HepG2 (cell line): ENCODE results near the gene RHOD. TPM values are rescaled to one million over a fixed set of nuclear protein-coding genes. Genes with fewer than 3 reads are reported as not detected.

ENCODE experiments used
- ATAC-seq: fragments of 200-7000 bp; cut with Tn5 transposase; 3 replicates; pipeline ENCODE4 v1.9.1; 2020; ENCODE audit warnings: mild to moderate bottlenecking, moderate library complexity
- BruUV-seq: library from RNA; stranded (reverse); fragments of 400-500 nt; replicated peaks from 2 replicates; lab custom pipeline; 2021; lab: Mats Ljungman, UMichigan
- CTCF ChIA-PET: fragments of 300-600 bp; formaldehyde crosslinking; extraction: SDS; loops from one replicate; lab custom pipeline; 2021; ENCODE audit warnings: low total read pairs, inconsistent platforms, low intra/inter-chr PET ratio; lab: Yijun Ruan, JAX
- POLR2A ChIA-PET: fragments of 350-600 bp; sonication (Branson Sonifier 250); formaldehyde crosslinking; loops from one replicate; lab custom pipeline; 2020; ENCODE audit warnings: antibody characterized with exemption, inconsistent platforms; lab: Yijun Ruan, JAX
- DNase-seq: peaks from one replicate; pipeline ENCODE4 v3.0.0-alpha.2; 2015; ENCODE audit warnings: low spot score
- FAIRE-seq: peaks from 3 replicates; lab custom pipeline; 2011; peaks lifted over from hg19 to GRCh38; lab: Jason Lieb, UNC
- H2AFZ ChIP-seq: one replicate; pipeline ENCODE4 v1.6.1; 2011; ENCODE audit warnings: low read length, inconsistent platforms
- H3K27ac ChIP-seq: fragments of 300-600 bp; 3 replicates; pipeline ENCODE4 v1.8.0; 2011; ENCODE audit warnings: mixed run types, mild to moderate bottlenecking, mixed read lengths, low read length, inconsistent platforms; ENCODE audit not compliant: insufficient read depth; ENCODE audit errors: extremely low read length
- H3K27me3 ChIP-seq, 2 experiments: fragments of 200-600 bp in 1 of 2; 2 replicates in 1 of 2; 3 replicates in 1 of 2; pipeline versions ENCODE4 v1.6.0 to v1.8.0; 2011; ENCODE audit warnings: low read length in 2 of 2, mild to moderate bottlenecking in 2 of 2, moderate library complexity in 2 of 2, inconsistent platforms in 1 of 2; ENCODE audit not compliant: insufficient read depth in 2 of 2, control insufficient read depth in 1 of 2
- H3K36me3 ChIP-seq, 2 experiments: fragments of 200-600 bp in 1 of 2; replicated peaks in 1 of 2; 2 replicates in 1 of 2; 3 replicates in 1 of 2; pipeline versions ENCODE4 v1.5.1 to v1.8.0; 2011; ENCODE audit warnings: low read length in 2 of 2, inconsistent platforms in 1 of 2; ENCODE audit not compliant: insufficient read depth in 2 of 2, control insufficient read depth in 1 of 2
- H3K4me1 ChIP-seq: 2 replicates; pipeline ENCODE4 v1.5.1; 2012; ENCODE audit warnings: low read length, inconsistent platforms; ENCODE audit not compliant: insufficient read depth
- H3K4me2 ChIP-seq: 2 replicates; pipeline ENCODE4 v1.6.0; 2011; ENCODE audit warnings: low read depth, low read length, inconsistent platforms
- H3K4me3 ChIP-seq, 3 experiments: fragments of 200-600 bp in 1 of 3; sonication (generic), shearing (Covaris generic) in 1 of 3; replicated peaks in 1 of 3; 2 replicates each; pipeline ENCODE4 v1.5.1; 2011 to 2016; ENCODE audit warnings: low read length in 3 of 3, inconsistent platforms in 2 of 3, low read depth in 2 of 3, mild to moderate bottlenecking in 2 of 3, control low read depth in 1 of 3, mixed read lengths in 1 of 3; ENCODE audit not compliant: insufficient read depth in 1 of 3
- H3K79me2 ChIP-seq: one replicate; pipeline ENCODE4 v1.6.1; 2011; ENCODE audit warnings: low read length, inconsistent platforms; ENCODE audit not compliant: insufficient read depth
- H3K9ac ChIP-seq: 2 replicates; pipeline ENCODE4 v1.6.0; 2011; ENCODE audit warnings: mild to moderate bottlenecking, low read depth, low read length, inconsistent platforms; ENCODE audit not compliant: insufficient read depth
- H3K9me3 ChIP-seq: 2 replicates; pipeline ENCODE4 v1.5.1; 2012; ENCODE audit warnings: mild to moderate bottlenecking, low read length
- H4K20me1 ChIP-seq: 2 replicates; pipeline ENCODE4 v1.6.0; 2011; ENCODE audit warnings: inconsistent platforms, mild to moderate bottlenecking, low read length, moderate library complexity; ENCODE audit not compliant: insufficient read depth
- FOXC1 ChIP-seq: sonication (generic); formaldehyde crosslinking; IDR thresholded peaks from 2 replicates; pipeline ENCODE4 v1.8.0; 2022; ENCODE audit warnings: mild to moderate bottlenecking, missing genetic modification reagents, borderline replicate concordance
- HNF4G ChIP-seq, 2 experiments: sonication (generic) in 1 of 2; formaldehyde crosslinking in 1 of 2; IDR thresholded peaks; 2 replicates each; pipeline versions ENCODE4 v1.4.0 to v1.6.1; 2011 to 2020; ENCODE audit warnings: borderline replicate concordance in 2 of 2, low read depth in 2 of 2, mild to moderate bottlenecking in 2 of 2, low read length in 1 of 2, missing genetic modification reagents in 1 of 2, moderate library complexity in 1 of 2
- KDM5B ChIP-seq: sonication (generic); formaldehyde crosslinking; IDR thresholded peaks from 2 replicates; pipeline ENCODE4 v1.4.0; 2020; ENCODE audit warnings: missing genetic modification reagents, mild to moderate bottlenecking, borderline replicate concordance
- KMT2A ChIP-seq: sonication (generic); formaldehyde crosslinking; IDR thresholded peaks from 2 replicates; pipeline ENCODE4 v1.4.0; 2020; ENCODE audit warnings: missing genetic modification reagents
- LCORL ChIP-seq, 2 experiments: fragments of 450-650 bp in 1 of 2; sonication (generic) in 1 of 2; formaldehyde crosslinking in 1 of 2; IDR thresholded peaks; 2 replicates each; pipeline versions ENCODE4 v1.5.0 to v1.6.1; 2017 to 2020; ENCODE audit warnings: antibody characterized with exemption in 1 of 2, missing genetic modification reagents in 1 of 2
- PHF8 ChIP-seq: sonication (generic); formaldehyde crosslinking; IDR thresholded peaks from 2 replicates; pipeline ENCODE4 v1.5.0; 2020; ENCODE audit warnings: missing genetic modification reagents
- RBFOX2 ChIP-seq: fragments of 200-400 bp; formaldehyde crosslinking; IDR thresholded peaks from 2 replicates; pipeline ENCODE4 v1.6.1; 2017; ENCODE audit warnings: low read depth, mild to moderate bottlenecking, low read length
- SP4 ChIP-seq: sonication (generic); formaldehyde crosslinking; IDR thresholded peaks from 2 replicates; pipeline ENCODE4 v1.8.1; 2023; ENCODE audit warnings: mild to moderate bottlenecking, missing genetic modification reagents
- SRY ChIP-seq: sonication (generic); formaldehyde crosslinking; IDR thresholded peaks from 2 replicates; pipeline ENCODE4 v1.8.0; 2022; ENCODE audit warnings: mild to moderate bottlenecking, missing genetic modification reagents
- TGIF2 ChIP-seq: IDR thresholded peaks from 2 replicates; pipeline ENCODE4 v1.6.1; 2016; ENCODE audit warnings: control low read depth, missing compliant biosample characterization
- TMF1 ChIP-seq: sonication (generic); formaldehyde crosslinking; IDR thresholded peaks from 2 replicates; pipeline ENCODE4 v1.8.1; 2022; ENCODE audit warnings: low read depth, missing genetic modification reagents
- WGBS: methylation state at CpG from one replicate; pipeline ENCODE4 v1.1.6; 2017; ENCODE audit warnings: low lambda C conversion rate; 5-methylcytosine and 5-hydroxymethylcytosine counted together
- in situ Hi-C: cut with HindIII; loops from 2 replicates; pipeline ENCODE4 v1.10.0; 2017; ENCODE audit warnings: low pct_unique_long_range_greater_than_20kb; ENCODE audit not compliant: extremely low pct_ligation_motif_present
- intact Hi-C: fragments of 100-400 bp; cut with micrococcal nuclease; formaldehyde crosslinking; loops from one replicate; pipeline ENCODE4 v1.10.0; 2022; ENCODE audit not compliant: unreplicated experiment
- polyA plus RNA-seq, 8 experiments: library from polyadenylated mRNA; depleted of rRNA in 3 of 8; stranded (reverse) in 7 of 8; unstranded in 1 of 8; fragments of >200 nt; fragmentation: Illumina TruSeq in 4 of 8; extraction: Trizol in 4 of 8; gene quantifications; 2 replicates each; pipeline versions ENCODE4 v1.2.1 to v1.2.3, GENCODE V29; 2011 to 2016; ENCODE audit warnings: low read depth in 4 of 8, missing spikeins in 1 of 8, mixed read lengths in 1 of 8; ENCODE audit not compliant: insufficient read depth in 1 of 8
- total RNA-seq, 5 experiments: library from RNA; depleted of rRNA; stranded (reverse); fragments of >200 nt; fragmentation: Illumina TruSeq; extraction: Trizol; gene quantifications; 2 replicates each; pipeline ENCODE4 v1.2.3, GENCODE V29; 2016; ENCODE audit warnings: low read depth in 1 of 5
- TF ChIP-seq, protein P1 (sequence below): conservative IDR thresholded peaks from 2 replicates; pipeline ENCODE4 v1.6.1; 2018; ENCODE audit warnings: missing genetic modification reagents
- TF ChIP-seq, protein P2 (sequence below): sonication (generic); formaldehyde crosslinking; IDR thresholded peaks from 2 replicates; pipeline ENCODE4 v1.4.0; 2020; ENCODE audit warnings: missing genetic modification reagents
- TF ChIP-seq, protein P3 (sequence below): sonication (generic); formaldehyde crosslinking; IDR thresholded peaks from 2 replicates; pipeline ENCODE4 v1.4.0; 2020; ENCODE audit warnings: missing genetic modification reagents
- TF ChIP-seq, protein P4 (sequence below): sonication (generic); formaldehyde crosslinking; IDR thresholded peaks from 2 replicates; pipeline ENCODE4 v1.4.0; 2020; ENCODE audit warnings: missing genetic modification reagents

Gene RHOD
- total and polyA plus RNA-seq, 2 of the 13 experiments (the other 11 are each of a cell fraction or from before 2014, with no cell fraction given) = 0.27 to 0.98 TPM

DNA sequence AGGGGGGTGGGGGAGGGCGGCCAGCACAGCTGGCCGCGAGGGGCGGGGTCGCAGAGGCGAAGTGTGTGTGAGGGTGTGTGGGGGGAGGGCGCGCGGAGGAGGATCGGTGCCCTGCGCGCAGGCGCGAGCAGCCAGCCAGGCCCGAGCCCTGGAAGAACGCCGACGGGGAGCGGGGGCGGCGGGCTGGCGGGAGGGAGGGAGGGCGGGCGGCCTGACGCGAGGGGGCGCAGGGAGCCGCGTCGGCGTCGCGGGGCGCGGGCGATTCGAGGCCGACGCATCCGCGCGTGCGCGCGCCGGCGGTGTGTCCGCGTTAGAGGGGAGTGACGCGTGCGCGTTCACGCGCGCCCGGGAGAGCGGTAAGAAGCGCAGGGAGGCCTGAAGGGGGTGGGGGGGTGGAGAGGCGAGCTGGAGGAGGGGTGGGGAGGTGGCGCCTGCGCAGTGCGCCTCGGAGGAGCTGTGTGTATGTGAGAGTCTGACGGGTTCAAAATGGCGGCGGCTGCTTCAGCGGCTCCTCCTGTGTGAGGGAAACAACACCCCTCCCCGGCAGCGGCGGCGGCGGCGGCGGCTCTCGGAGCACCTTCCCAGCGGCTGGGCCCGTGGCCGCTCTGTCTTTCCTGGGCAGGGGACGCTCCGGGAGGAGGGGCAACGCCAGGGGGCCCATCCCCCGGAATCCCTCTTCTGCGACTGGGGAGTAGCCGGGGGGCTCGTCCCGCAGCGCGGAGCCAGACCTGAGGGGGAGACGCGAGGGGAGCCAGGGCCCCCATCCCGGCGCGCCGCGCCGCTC is 62.3 kb downstream of the RHOD start, which contains the start of gene KDM2A:
TSS of gene KDM2A (plus strand) at position 463 of the 784 bp plus-strand sequence. CDS start 2,054 bp downstream, outside the sequence.
- ChIA-PET CTCF (no interaction called here), POLR2A (interaction anchor here (0.6 to 1.1 kb wide), 2 partner anchors 35 to 45 kb away, joined by 3 to 4 read pairs; no protein-coding TSS in a partner anchor)
- H2AFZ ChIP-seq = no peak within 1 kb of the TSS
- peaks cover 43% of the 10 kb centered on the region for H3K79me2 ChIP-seq
- 0 out of 5 replicates have a peak, but pooled peaks cover 0 to 3% of the 10 kb centered on the region in 2 experiments for H3K36me3 ChIP-seq
- peak within 1 kb of the TSS; percentile 92 for H3K9ac ChIP-seq
- ATAC-seq = peak; percentile 83
- in situ Hi-C loops (no loop called here), intact Hi-C loops (loop anchor here (5.0 to 10.0 kb wide), 2 partner anchors 37 to 196 kb away; no protein-coding TSS in a partner anchor)
- DNase-seq = peak; percentile 93
- H4K20me1 ChIP-seq = peaks cover 16% of the 10 kb centered on the region
- peaks cover 56% of the 10 kb centered on the region for H3K4me1 ChIP-seq
- WGBS = 0% methylated on average over 18 of the region's 97 CpGs
- peak within 1 kb of the TSS; percentile 76 for H3K27ac ChIP-seq
- no TSS peak for BruUV-seq
- no peaks in the 10 kb centered on the region for H3K9me3 ChIP-seq
- no peaks in the 10 kb centered on the region for H3K27me3 ChIP-seq
- H3K4me3 ChIP-seq = peak within 1 kb of the TSS; percentile 82 to 100 (median 86)
- FAIRE-seq = no peak
- H3K4me2 ChIP-seq = peak within 1 kb of the TSS; percentile 61
- TF ChIP-seq LCORL (IDR thresholded peaks at IDR 0.05) (no peak), LCORL (CRISPR knock-in tag; IDR thresholded peaks at IDR 0.05) (0 out of 2 replicates have a peak, but pooled peaks have one; percentile 27), HNF4G (IDR thresholded peaks at IDR 0.05; ENCODE audit: borderline replicate concordance, low read depth, low read length) (no peak), HNF4G (CRISPR knock-in tag; IDR thresholded peaks at IDR 0.05; ENCODE audit: borderline replicate concordance, low read depth) (0 out of 2 replicates have a peak, but pooled peaks have one; percentile 13), KMT2A (CRISPR knock-in tag) (peak; percentile 66; the same call in 1 of the 2 replicates), KDM5B (peak; percentile 36; the same call in 1 of the 2 replicates), RBFOX2 (peak; percentile 80), PHF8 (peak; percentile 87), SRY (CRISPR knock-in tag) (0 out of 2 replicates have a peak, but pooled peaks have one; percentile 41), TMF1 (CRISPR knock-in tag) (no peak), TGIF2 (CRISPR knock-in tag) (0 out of 2 replicates have a peak, but pooled peaks have one; percentile 12), FOXC1 (peak; percentile 42; the same call in 1 of the 2 replicates), SP4 (CRISPR knock-in tag) (0 out of 2 replicates have a peak, but pooled peaks have one; percentile 43)
- TF ChIP-seq, protein P1, sequence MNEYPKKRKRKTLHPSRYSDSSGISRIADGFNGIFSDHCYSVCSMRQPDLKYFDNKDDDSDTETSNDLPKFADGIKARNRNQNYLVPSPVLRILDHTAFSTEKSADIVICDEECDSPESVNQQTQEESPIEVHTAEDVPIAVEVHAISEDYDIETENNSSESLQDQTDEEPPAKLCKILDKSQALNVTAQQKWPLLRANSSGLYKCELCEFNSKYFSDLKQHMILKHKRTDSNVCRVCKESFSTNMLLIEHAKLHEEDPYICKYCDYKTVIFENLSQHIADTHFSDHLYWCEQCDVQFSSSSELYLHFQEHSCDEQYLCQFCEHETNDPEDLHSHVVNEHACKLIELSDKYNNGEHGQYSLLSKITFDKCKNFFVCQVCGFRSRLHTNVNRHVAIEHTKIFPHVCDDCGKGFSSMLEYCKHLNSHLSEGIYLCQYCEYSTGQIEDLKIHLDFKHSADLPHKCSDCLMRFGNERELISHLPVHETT (CRISPR knock-in tag) = no peak
- TF ChIP-seq, protein P2, sequence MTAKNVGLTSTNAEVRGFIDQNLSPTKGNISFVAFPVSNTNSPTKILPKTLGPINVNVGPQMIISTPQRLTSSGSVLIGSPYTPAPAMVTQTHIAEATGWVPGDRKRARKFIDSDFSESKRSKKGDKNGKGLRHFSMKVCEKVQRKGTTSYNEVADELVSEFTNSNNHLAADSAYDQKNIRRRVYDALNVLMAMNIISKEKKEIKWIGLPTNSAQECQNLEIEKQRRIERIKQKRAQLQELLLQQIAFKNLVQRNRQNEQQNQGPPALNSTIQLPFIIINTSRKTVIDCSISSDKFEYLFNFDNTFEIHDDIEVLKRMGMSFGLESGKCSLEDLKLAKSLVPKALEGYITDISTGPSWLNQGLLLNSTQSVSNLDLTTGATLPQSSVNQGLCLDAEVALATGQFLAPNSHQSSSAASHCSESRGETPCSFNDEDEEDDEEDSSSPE = peak; percentile 60; the same call in 1 of the 2 replicates
- TF ChIP-seq, protein P3, sequence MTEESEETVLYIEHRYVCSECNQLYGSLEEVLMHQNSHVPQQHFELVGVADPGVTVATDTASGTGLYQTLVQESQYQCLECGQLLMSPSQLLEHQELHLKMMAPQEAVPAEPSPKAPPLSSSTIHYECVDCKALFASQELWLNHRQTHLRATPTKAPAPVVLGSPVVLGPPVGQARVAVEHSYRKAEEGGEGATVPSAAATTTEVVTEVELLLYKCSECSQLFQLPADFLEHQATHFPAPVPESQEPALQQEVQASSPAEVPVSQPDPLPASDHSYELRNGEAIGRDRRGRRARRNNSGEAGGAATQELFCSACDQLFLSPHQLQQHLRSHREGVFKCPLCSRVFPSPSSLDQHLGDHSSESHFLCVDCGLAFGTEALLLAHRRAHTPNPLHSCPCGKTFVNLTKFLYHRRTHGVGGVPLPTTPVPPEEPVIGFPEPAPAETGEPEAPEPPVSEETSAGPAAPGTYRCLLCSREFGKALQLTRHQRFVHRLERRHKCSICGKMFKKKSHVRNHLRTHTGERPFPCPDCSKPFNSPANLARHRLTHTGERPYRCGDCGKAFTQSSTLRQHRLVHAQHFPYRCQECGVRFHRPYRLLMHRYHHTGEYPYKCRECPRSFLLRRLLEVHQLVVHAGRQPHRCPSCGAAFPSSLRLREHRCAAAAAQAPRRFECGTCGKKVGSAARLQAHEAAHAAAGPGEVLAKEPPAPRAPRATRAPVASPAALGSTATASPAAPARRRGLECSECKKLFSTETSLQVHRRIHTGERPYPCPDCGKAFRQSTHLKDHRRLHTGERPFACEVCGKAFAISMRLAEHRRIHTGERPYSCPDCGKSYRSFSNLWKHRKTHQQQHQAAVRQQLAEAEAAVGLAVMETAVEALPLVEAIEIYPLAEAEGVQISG (CRISPR knock-in tag) = peak; percentile 22; the same call in 1 of the 2 replicates
- TF ChIP-seq, protein P4, sequence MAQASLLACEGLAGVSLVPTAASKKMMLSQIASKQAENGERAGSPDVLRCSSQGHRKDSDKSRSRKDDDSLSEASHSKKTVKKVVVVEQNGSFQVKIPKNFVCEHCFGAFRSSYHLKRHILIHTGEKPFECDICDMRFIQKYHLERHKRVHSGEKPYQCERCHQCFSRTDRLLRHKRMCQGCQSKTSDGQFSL = peak; percentile 82
